HAP-1 (cell line): ENCODE results near the gene SAMHD1.
"Not testable (repeated sequence)": the region's sequence is repeated elsewhere in the genome, so short reads cannot be mapped to it uniquely, and the experiment has no call there.

Experiments
- DNase-seq, 2 experiments: peaks; one replicate each; pipeline ENCODE4 v3.0.0-alpha.2; 2016 to 2020; ENCODE audit warnings: low spot score in 2 of 2
- H3K27me3 ChIP-seq: fragments of 250-450 bp; sonication (Bioruptor Pico); 2 replicates; pipeline ENCODE4 v1.5.1; 2020; ENCODE audit warnings: low read depth, mild to moderate bottlenecking, moderate library complexity
- H3K36me3 ChIP-seq: fragments of 250-450 bp; sonication (Bioruptor Pico); replicated peaks from 2 replicates; pipeline ENCODE4 v1.5.1; 2020; ENCODE audit warnings: mild to moderate bottlenecking
- H3K4me1 ChIP-seq: fragments of 250-450 bp; sonication (Bioruptor Pico); 2 replicates; pipeline ENCODE4 v1.5.1; 2020; ENCODE audit warnings: mild to moderate bottlenecking
- H3K4me3 ChIP-seq: fragments of 250-450 bp; sonication (Bioruptor Pico); 2 replicates; pipeline ENCODE4 v1.5.1; 2020; ENCODE audit warnings: mild to moderate bottlenecking, moderate library complexity
- H3K9me3 ChIP-seq: fragments of 250-450 bp; sonication (Bioruptor Pico); 2 replicates; pipeline ENCODE4 v1.5.1; 2020; ENCODE audit warnings: mild to moderate bottlenecking, moderate library complexity
- in situ Hi-C: fragments of 300-500 bp; cut with MboI; formaldehyde crosslinking; loops from 3 replicates; pipeline ENCODE4 v1.14.3; 2020; ENCODE audit warnings: low sequenced_read_pairs, inconsistent platforms, mixed read lengths

The SAMHD1 gene

GRCh38 chr20:36885356-36885755 is 66.2 kb downstream of the SAMHD1 start:
- in situ Hi-C loops = no loop called here
- no peak for DNase-seq
- no peaks in the 10 kb centered on the region for H3K9me3 ChIP-seq
- H3K36me3 ChIP-seq = no peaks in the 10 kb centered on the region
- H3K4me3 ChIP-seq = no peak overlapping the region
- 0 out of 2 replicates have a peak, but pooled peaks cover 3% of the 10 kb centered on the region for H3K4me1 ChIP-seq
- no peaks in the 10 kb centered on the region for H3K27me3 ChIP-seq

- 0 out of 2 replicates have a peak, but pooled peaks cover 3% of the 10 kb centered on the region for H3K4me1 ChIP-seq
- H3K36me3 ChIP-seq = no peaks in the 10 kb centered on the region
- no peak for DNase-seq
- H3K27me3 ChIP-seq = no peaks in the 10 kb centered on the region
- no peaks in the 10 kb centered on the region for H3K9me3 ChIP-seq
- in situ Hi-C loops = loop anchor here (5.0 kb wide), 1 partner anchor 272 kb away; no protein-coding TSS in a partner anchor
- H3K4me3 ChIP-seq = no peak overlapping the region
Observed at GRCh38 chr20:36883977-36884535, 67.5 kb downstream of the SAMHD1 start.

- DNase-seq = no peak
- in situ Hi-C loops = loop anchor here (5.0 kb wide), 1 partner anchor 270 kb away; no protein-coding TSS in a partner anchor
Observed at GRCh38 chr20:36881888-36882287, 69.6 kb downstream of the SAMHD1 start.

GRCh38 chr20:36881331-36881730 is 70.2 kb downstream of the SAMHD1 start:
- Histone ChIP-seq H3K27me3 (no peaks in the 10 kb centered on the region), H3K36me3 (no peaks in the 10 kb centered on the region), H3K9me3 (no peaks in the 10 kb centered on the region), H3K4me1 (no peaks in the 10 kb centered on the region), H3K4me3 (no peak overlapping the region)
- no peak for DNase-seq
- in situ Hi-C loops = loop anchor here (5.0 kb wide), 1 partner anchor 269 kb away; no protein-coding TSS in a partner anchor

More at GRCh38 chr20:36881888-36882287, 69.6 kb downstream of the SAMHD1 start:
- H3K4me1 ChIP-seq = 0 out of 2 replicates have a peak, but pooled peaks cover 1% of the 10 kb centered on the region
- H3K9me3 ChIP-seq = no peaks in the 10 kb centered on the region
- H3K4me3 ChIP-seq = no peak overlapping the region
- H3K36me3 ChIP-seq = no peaks in the 10 kb centered on the region
- no peaks in the 10 kb centered on the region for H3K27me3 ChIP-seq

- in situ Hi-C loops = loop anchor here (5.0 kb wide), 1 partner anchor 268 kb away; no protein-coding TSS in a partner anchor
- DNase-seq = no peak
- H3K9me3 ChIP-seq = no peaks in the 10 kb centered on the region
- H3K4me1 ChIP-seq = no peaks in the 10 kb centered on the region
- H3K36me3 ChIP-seq = no peaks in the 10 kb centered on the region
- H3K27me3 ChIP-seq = no peaks in the 10 kb centered on the region
- H3K4me3 ChIP-seq = no peak overlapping the region
Observed at GRCh38 chr20:36880741-36881250, 70.7 kb downstream of the SAMHD1 start.

GRCh38 chr20:36878941-36879340 is 72.6 kb downstream of the SAMHD1 start:
- in situ Hi-C loops = no loop called here
- H3K4me3 ChIP-seq = no peak overlapping the region
- no peaks in the 10 kb centered on the region for H3K4me1 ChIP-seq
- no peaks in the 10 kb centered on the region for H3K9me3 ChIP-seq
- H3K36me3 ChIP-seq = no peaks in the 10 kb centered on the region
- no peak for DNase-seq
- H3K27me3 ChIP-seq = no peaks in the 10 kb centered on the region

- in situ Hi-C loops = no loop called here
- DNase-seq = no peak
- Histone ChIP-seq H3K27me3 (no peaks in the 10 kb centered on the region), H3K36me3 (no peaks in the 10 kb centered on the region), H3K4me3 (no peak overlapping the region), H3K4me1 (no peaks in the 10 kb centered on the region), H3K9me3 (no peaks in the 10 kb centered on the region)
Observed at GRCh38 chr20:36876473-36876833, 75.1 kb downstream of the SAMHD1 start.

GRCh38 chr20:36875702-36876472 is 75.6 kb downstream of the SAMHD1 start, which contains the start of gene TLDC2:
Gene TLDC2, plus strand, starts transcription at chr20:36876138. Its CDS starts 37 bp downstream, at chr20:36876175.
- no peak within 1 kb of the TSS for H3K4me3 ChIP-seq
- no peaks in the 10 kb centered on the region for H3K9me3 ChIP-seq
- in situ Hi-C loops = no loop called here
- no peak for DNase-seq
- no peaks in the 10 kb centered on the region for H3K36me3 ChIP-seq
- H3K27me3 ChIP-seq = no peaks in the 10 kb centered on the region
- no peaks in the 10 kb centered on the region for H3K4me1 ChIP-seq

- in situ Hi-C loops = not testable (repeated sequence)
Observed at GRCh38 chr20:36875093-36875492, 76.4 kb downstream of the SAMHD1 start.

GRCh38 chr20:36873498-36874189 is 77.9 kb downstream of the SAMHD1 start:
- no peak for DNase-seq
- in situ Hi-C loops = no loop called here

More at GRCh38 chr20:36875093-36875492, 76.4 kb downstream of the SAMHD1 start:
- not testable (repeated sequence) for H3K4me3 ChIP-seq, DNase-seq, H3K9me3 ChIP-seq, H3K4me1 ChIP-seq, H3K36me3 ChIP-seq, H3K27me3 ChIP-seq

GRCh38 chr20:36872852-36873251 is 78.7 kb downstream of the SAMHD1 start:
- H3K27me3 ChIP-seq = no peaks in the 10 kb centered on the region
- no peaks in the 10 kb centered on the region for H3K4me1 ChIP-seq
- no peaks in the 10 kb centered on the region for H3K9me3 ChIP-seq
- H3K36me3 ChIP-seq = no peaks in the 10 kb centered on the region
- no peak for DNase-seq
- no peak overlapping the region for H3K4me3 ChIP-seq
- in situ Hi-C loops = no loop called here

More at GRCh38 chr20:36873498-36874189, 77.9 kb downstream of the SAMHD1 start:
- H3K27me3 ChIP-seq = no peaks in the 10 kb centered on the region
- no peak overlapping the region for H3K4me3 ChIP-seq
- no peaks in the 10 kb centered on the region for H3K36me3 ChIP-seq
- H3K9me3 ChIP-seq = no peaks in the 10 kb centered on the region
- H3K4me1 ChIP-seq = no peaks in the 10 kb centered on the region

GRCh38 chr20:36871640-36872570 is 79.6 kb downstream of the SAMHD1 start:
- Histone ChIP-seq H3K4me3 (no peak overlapping the region), H3K36me3 (no peaks in the 10 kb centered on the region), H3K27me3 (no peaks in the 10 kb centered on the region), H3K4me1 (no peaks in the 10 kb centered on the region), H3K9me3 (no peaks in the 10 kb centered on the region)
- in situ Hi-C loops = no loop called here
- DNase-seq = no peak
